ENCODE data around the gene CMPK1.

CMPK1 gene

GRCh38 chr1:47424336-47424982, 90.9 kb downstream of the CMPK1 start:
- no peak for DNase-seq (ENCODE audit: low read depth)
